ENCODE measurements around the gene KLHL2. TPM values are rescaled to one million over a fixed set of nuclear protein-coding genes. Genes with fewer than 3 reads are reported as not detected.

The KLHL2 gene
- total RNA-seq, 1 donor from 2014 or later: 40.3 TPM

GRCh38 chr4:165286619-165287340, 79.4 kb downstream of the KLHL2 start:
- intact Hi-C loops (cut with micrococcal nuclease): loop anchor here (2.0 to 10.0 kb wide), 2 partner anchors 14 to 178 kb away; no protein-coding TSS in a partner anchor

- intact Hi-C loops (cut with micrococcal nuclease): loop anchor here (10.0 kb wide), 1 partner anchor 177 kb away; no protein-coding TSS in a partner anchor
Observed at GRCh38 chr4:165288226-165288625, 80.9 kb downstream of the KLHL2 start.

- intact Hi-C loops (cut with micrococcal nuclease): loop anchor here (1.0 to 10.0 kb wide), 2 partner anchors 158 to 176 kb away; no protein-coding TSS in a partner anchor
Observed at GRCh38 chr4:165288639-165289422, 81.5 kb downstream of the KLHL2 start.

GRCh38 chr4:165289423-165289785, 82.0 kb downstream of the KLHL2 start:
- intact Hi-C loops (cut with micrococcal nuclease): loop anchor here (1.0 to 10.0 kb wide), 2 partner anchors 158 to 175 kb away; no protein-coding TSS in a partner anchor

GRCh38 chr4:165293061-165293460, 85.7 kb downstream of the KLHL2 start:
- intact Hi-C loops (cut with micrococcal nuclease): no loop called here

- intact Hi-C loops (cut with micrococcal nuclease): loop anchor here (2.0 kb wide), 1 partner anchor 85 kb away; no protein-coding TSS in a partner anchor
Observed at GRCh38 chr4:165293927-165294649, 86.7 kb downstream of the KLHL2 start.

GRCh38 chr4:165294907-165295306, 87.5 kb downstream of the KLHL2 start:
- intact Hi-C loops (cut with micrococcal nuclease): loop anchor here (2.0 kb wide), 1 partner anchor 86 kb away; no protein-coding TSS in a partner anchor

GRCh38 chr4:165297626-165298025, 90.3 kb downstream of the KLHL2 start:
- intact Hi-C loops (cut with micrococcal nuclease): loop anchor here (1.0 kb wide), 1 partner anchor 163 kb away; no protein-coding TSS in a partner anchor

- intact Hi-C loops (cut with micrococcal nuclease): loop anchor here (2.0 to 5.0 kb wide), 2 partner anchors 13 to 42 kb away; no protein-coding TSS in a partner anchor
Observed at GRCh38 chr4:165299399-165300060, 92.2 kb downstream of the KLHL2 start.

GRCh38 chr4:165301833-165302232, 94.5 kb downstream of the KLHL2 start:
- intact Hi-C loops (cut with micrococcal nuclease): loop anchor here (1.0 to 5.0 kb wide), 4 partner anchors 7 to 45 kb away; partner anchors contain the start of gene MSMO1

- intact Hi-C loops (cut with micrococcal nuclease): loop anchor here (5.0 kb wide), 1 partner anchor 45 kb away; no protein-coding TSS in a partner anchor
Observed at GRCh38 chr4:165302658-165303057, 95.3 kb downstream of the KLHL2 start.

GRCh38 chr4:165308166-165308565, 100.8 kb downstream of the KLHL2 start:
- intact Hi-C loops (cut with micrococcal nuclease): no loop called here

GRCh38 chr4:165308606-165309005, 101.2 kb downstream of the KLHL2 start:
- intact Hi-C loops (cut with micrococcal nuclease): loop anchor here (1.0 kb wide), 1 partner anchor 7 kb away; no protein-coding TSS in a partner anchor

- intact Hi-C loops (cut with micrococcal nuclease): loop anchor here (1.0 kb wide), 1 partner anchor 8 kb away; no protein-coding TSS in a partner anchor
Observed at GRCh38 chr4:165309456-165309855, 102.1 kb downstream of the KLHL2 start.

GRCh38 chr4:165312506-165312905, 105.1 kb downstream of the KLHL2 start:
- intact Hi-C loops (cut with micrococcal nuclease): no loop called here

GRCh38 chr4:165319030-165319429, 111.7 kb downstream of the KLHL2 start:
- intact Hi-C loops (cut with micrococcal nuclease): no loop called here

GRCh38 chr4:165319509-165319908, 112.1 kb downstream of the KLHL2 start:
- intact Hi-C loops (cut with micrococcal nuclease): no loop called here

- intact Hi-C loops (cut with micrococcal nuclease): no loop called here
Observed at GRCh38 chr4:165324236-165324917, 117.0 kb downstream of the KLHL2 start.

GRCh38 chr4:165324918-165325304, 117.5 kb downstream of the KLHL2 start:
- intact Hi-C loops (cut with micrococcal nuclease): loop anchor here (5.0 kb wide), 1 partner anchor 313 kb away; no protein-coding TSS in a partner anchor

Measured in T-helper 1 cell treated with Interleukin-12 subunit alpha and Interleukin-12 subunit beta and Interleukin-4 antibody, amounts not matched to agents 30 ng/mL and 1 ng/mL, for 36 hours (primary cell).